ENCODE measurements around the gene CTNNB1.

CTNNB1 gene

GRCh38 chr3:41210966-41211365, 11.7 kb downstream of the CTNNB1 start:
- peaks cover 99% of the 10 kb centered on the region for H3K79me2 ChIP-seq (ENCODE audit: insufficient read depth, low read length)
- H2AFZ ChIP-seq (ENCODE audit: low read length), result no peak overlapping the region
- no peaks in the 10 kb centered on the region for H3K9me3 ChIP-seq (ENCODE audit: low read length)
- H3K4me3 ChIP-seq (ENCODE audit: low read depth, low read length, poor library complexity, severe bottlenecking), result no peak overlapping the region
- no peaks in the 10 kb centered on the region for H3K9me2 ChIP-seq (ENCODE audit: low read depth, low read length)
- no peak for TF ChIP-seq CTCF (IDR thresholded peaks at IDR 0.05; ENCODE audit: low read length)
- no peak for TF ChIP-seq EZH2 (IDR thresholded peaks at IDR 0.05; ENCODE audit: borderline replicate concordance, low read length)
- no peak overlapping the region for H3K27ac ChIP-seq (ENCODE audit: low read depth, low read length, poor library complexity, severe bottlenecking)
- H3F3A ChIP-seq (ENCODE audit: insufficient read depth, low read length), result no peaks in the 10 kb centered on the region
- peaks cover 35% of the 10 kb centered on the region for H3K36me3 ChIP-seq (ENCODE audit: insufficient read depth, low read length)
- no peaks in the 10 kb centered on the region; the same call in 1 of the 2 replicates for H4K20me1 ChIP-seq (ENCODE audit: insufficient read depth, low read length)
- H3K4me1 ChIP-seq (ENCODE audit: insufficient read depth, low read length, severe bottlenecking), result peaks cover 33% of the 10 kb centered on the region
- no peak overlapping the region for H3K9ac ChIP-seq (ENCODE audit: low read length)
- no peak overlapping the region for H3K4me2 ChIP-seq (ENCODE audit: low read length)
- no peaks in the 10 kb centered on the region for H3K27me3 ChIP-seq (ENCODE audit: insufficient read depth, low read length)

- H3K79me2 ChIP-seq (ENCODE audit: insufficient read depth, low read length), result peaks cover 99% of the 10 kb centered on the region
- H3K9ac ChIP-seq (ENCODE audit: low read length), result no peak overlapping the region
- no peak overlapping the region for H3K4me3 ChIP-seq (ENCODE audit: low read depth, low read length, poor library complexity, severe bottlenecking)
- H3K27me3 ChIP-seq (ENCODE audit: insufficient read depth, low read length), result no peaks in the 10 kb centered on the region
- H3F3A ChIP-seq (ENCODE audit: insufficient read depth, low read length), result no peaks in the 10 kb centered on the region
- no peaks in the 10 kb centered on the region; the same call in 1 of the 2 replicates for H4K20me1 ChIP-seq (ENCODE audit: insufficient read depth, low read length)
- H2AFZ ChIP-seq (ENCODE audit: low read length), result no peak overlapping the region
- no peak overlapping the region for H3K4me2 ChIP-seq (ENCODE audit: low read length)
- H3K9me3 ChIP-seq (ENCODE audit: low read length), result no peaks in the 10 kb centered on the region
- TF ChIP-seq CTCF (IDR thresholded peaks at IDR 0.05; ENCODE audit: low read length) (no peak), EZH2 (IDR thresholded peaks at IDR 0.05; ENCODE audit: borderline replicate concordance, low read length) (no peak)
- H3K27ac ChIP-seq (ENCODE audit: low read depth, low read length, poor library complexity, severe bottlenecking), result no peak overlapping the region
- H3K4me1 ChIP-seq (ENCODE audit: insufficient read depth, low read length, severe bottlenecking), result peaks cover 33% of the 10 kb centered on the region
- no peaks in the 10 kb centered on the region for H3K9me2 ChIP-seq (ENCODE audit: low read depth, low read length)
- peaks cover 39% of the 10 kb centered on the region for H3K36me3 ChIP-seq (ENCODE audit: insufficient read depth, low read length)
These were observed 12.8 kb downstream of the CTNNB1 start for GRCh38 chr3:41212088-41212487.

GRCh38 chr3:41213588-41213987, 14.3 kb downstream of the CTNNB1 start:
- no peaks in the 10 kb centered on the region for H3K9me3 ChIP-seq (ENCODE audit: low read length)
- no peaks in the 10 kb centered on the region for H3F3A ChIP-seq (ENCODE audit: insufficient read depth, low read length)
- no peak overlapping the region for H3K9ac ChIP-seq (ENCODE audit: low read length)
- peaks cover 33% of the 10 kb centered on the region for H3K4me1 ChIP-seq (ENCODE audit: insufficient read depth, low read length, severe bottlenecking)
- H3K4me2 ChIP-seq (ENCODE audit: low read length), result no peak overlapping the region
- no peaks in the 10 kb centered on the region for H3K27me3 ChIP-seq (ENCODE audit: insufficient read depth, low read length)
- H3K4me3 ChIP-seq (ENCODE audit: low read depth, low read length, poor library complexity, severe bottlenecking), result no peak overlapping the region
- TF ChIP-seq EZH2 (IDR thresholded peaks at IDR 0.05; ENCODE audit: borderline replicate concordance, low read length), result no peak
- no peak for TF ChIP-seq CTCF (IDR thresholded peaks at IDR 0.05; ENCODE audit: low read length)
- no peaks in the 10 kb centered on the region for H3K9me2 ChIP-seq (ENCODE audit: low read depth, low read length)
- no peak overlapping the region for H3K27ac ChIP-seq (ENCODE audit: low read depth, low read length, poor library complexity, severe bottlenecking)
- peaks cover 99% of the 10 kb centered on the region for H3K79me2 ChIP-seq (ENCODE audit: insufficient read depth, low read length)
- H4K20me1 ChIP-seq (ENCODE audit: insufficient read depth, low read length), result no peaks in the 10 kb centered on the region; the same call in 1 of the 2 replicates
- H3K36me3 ChIP-seq (ENCODE audit: insufficient read depth, low read length), result peaks cover 29% of the 10 kb centered on the region
- H2AFZ ChIP-seq (ENCODE audit: low read length), result no peak overlapping the region
